ENCODE data around the gene FSCN2. TPM values are rescaled to one million over a fixed set of nuclear protein-coding genes. Genes with fewer than 3 reads are reported as not detected.
A peak's percentile ranks its signal among the peaks of the same experiment; 100 is the strongest.

Gene FSCN2
- total RNA-seq, 3 donors from 2014 or later (not counting 1 experiment from before 2014, with no cell fraction given), result 0.26 to 2.6 (median 1.0) TPM

GRCh38 chr17:81508639-81509206 lies 19.5 kb upstream of the FSCN2 start:
- TF ChIP-seq CTCF (IDR thresholded peaks at IDR 0.05), result no peak
- peak overlapping the region; percentile 45 for H3K27ac ChIP-seq (ENCODE audit: low read length)
- Mint-ChIP-seq H3K27me3 (ENCODE audit: low read depth in 2 of 2) (no peaks in the 10 kb centered on the region), H3K27ac (peak overlapping the region; percentile 95 to 98), H3K4me3 (peak overlapping the region; percentile 100), H3K36me3 (peaks cover 28% of the 10 kb centered on the region), H3K4me1 (peaks cover 41 to 52% of the 10 kb centered on the region in 2 donors), H3K9me3 (no peaks in the 10 kb centered on the region)
- WGBS (ENCODE audit: insufficient coverage), result 79% methylated on average over 9 of the region's 10 CpGs
- no peak overlapping the region for H3K4me3 ChIP-seq (ENCODE audit: low read length)
- peaks cover 38% of the 10 kb centered on the region for H3K36me3 ChIP-seq (ENCODE audit: control insufficient read depth, insufficient read depth, low read length)
- H3K27me3 ChIP-seq (ENCODE audit: control insufficient read depth, insufficient read depth, low read length), result no peaks in the 10 kb centered on the region
- DNase-seq, result peak in 1 of 2 donors; percentile 22
- intact Hi-C loops (cut with micrococcal nuclease), result no loop called here
- ATAC-seq, result no peak
- no peaks in the 10 kb centered on the region for H3K9me3 ChIP-seq (ENCODE audit: control insufficient read depth, insufficient read depth, low read length)
- peaks cover 42% of the 10 kb centered on the region for H3K4me1 ChIP-seq (ENCODE audit: control insufficient read depth, insufficient read depth, low read length)

DNA sequence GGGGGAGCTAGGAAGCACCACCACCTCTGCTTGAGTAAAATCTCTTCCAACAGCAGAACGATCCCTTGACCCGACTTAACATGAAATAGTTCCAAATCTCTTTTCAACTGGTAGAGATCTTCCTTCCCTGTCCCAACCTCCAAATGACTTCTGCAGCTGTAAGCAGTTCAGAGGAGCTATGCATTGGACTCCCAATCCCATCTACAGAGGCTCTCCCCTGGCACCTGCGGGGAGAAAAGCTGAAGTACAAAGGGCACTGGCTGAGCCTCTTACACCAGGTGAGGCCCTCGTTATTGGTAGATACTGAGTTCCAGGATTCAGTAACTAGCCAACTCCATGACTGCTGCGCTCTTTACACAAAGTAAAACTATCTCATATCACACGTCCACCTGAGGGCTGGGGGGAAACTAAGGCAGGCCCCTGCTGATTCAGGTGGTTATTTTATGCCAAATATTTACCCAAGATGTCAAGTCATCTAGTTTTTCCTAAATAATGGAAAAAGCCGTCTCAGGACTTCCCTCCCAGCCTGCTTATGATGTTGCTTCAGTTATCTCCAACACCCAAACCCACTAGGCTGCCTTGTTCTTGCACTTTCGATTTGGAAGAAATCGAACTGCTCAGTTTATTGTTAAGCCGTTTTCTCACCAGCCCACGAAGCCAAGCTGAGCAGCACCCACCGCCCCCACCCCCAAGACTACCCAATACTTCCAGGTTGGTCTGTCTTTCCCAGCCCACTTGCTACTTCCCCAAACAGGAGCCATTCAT lies 18.8 kb upstream of the FSCN2 start:
- Histone ChIP-seq H3K4me1 (ENCODE audit: control insufficient read depth, insufficient read depth, low read length) (peaks cover 48% of the 10 kb centered on the region), H3K36me3 (ENCODE audit: control insufficient read depth, insufficient read depth, low read length) (peaks cover 38% of the 10 kb centered on the region), H3K27me3 (ENCODE audit: control insufficient read depth, insufficient read depth, low read length) (no peaks in the 10 kb centered on the region), H3K27ac (ENCODE audit: low read length) (peak overlapping the region; percentile 45), H3K9me3 (ENCODE audit: control insufficient read depth, insufficient read depth, low read length) (no peaks in the 10 kb centered on the region), H3K4me3 (ENCODE audit: low read length) (peak overlapping the region; percentile 74)
- peak overlapping the region; percentile 100 for H3K4me3 Mint-ChIP-seq
- peaks cover 28% of the 10 kb centered on the region for H3K36me3 Mint-ChIP-seq
- no peaks in the 10 kb centered on the region for H3K27me3 Mint-ChIP-seq (ENCODE audit: low read depth in 2 of 2)
- ATAC-seq, result no peak
- intact Hi-C loops (cut with micrococcal nuclease), result no loop called here
- 18% methylated on average over 12 of the region's 12 CpGs for WGBS (ENCODE audit: insufficient coverage)
- peak in 1 of 2 donors; percentile 71 for DNase-seq
- no peak for TF ChIP-seq CTCF (IDR thresholded peaks at IDR 0.05)
- H3K27ac Mint-ChIP-seq, result peak overlapping the region; percentile 95 to 98
- H3K9me3 Mint-ChIP-seq, result no peaks in the 10 kb centered on the region
- peaks cover 42 to 52% of the 10 kb centered on the region in 2 donors for H3K4me1 Mint-ChIP-seq

DNA sequence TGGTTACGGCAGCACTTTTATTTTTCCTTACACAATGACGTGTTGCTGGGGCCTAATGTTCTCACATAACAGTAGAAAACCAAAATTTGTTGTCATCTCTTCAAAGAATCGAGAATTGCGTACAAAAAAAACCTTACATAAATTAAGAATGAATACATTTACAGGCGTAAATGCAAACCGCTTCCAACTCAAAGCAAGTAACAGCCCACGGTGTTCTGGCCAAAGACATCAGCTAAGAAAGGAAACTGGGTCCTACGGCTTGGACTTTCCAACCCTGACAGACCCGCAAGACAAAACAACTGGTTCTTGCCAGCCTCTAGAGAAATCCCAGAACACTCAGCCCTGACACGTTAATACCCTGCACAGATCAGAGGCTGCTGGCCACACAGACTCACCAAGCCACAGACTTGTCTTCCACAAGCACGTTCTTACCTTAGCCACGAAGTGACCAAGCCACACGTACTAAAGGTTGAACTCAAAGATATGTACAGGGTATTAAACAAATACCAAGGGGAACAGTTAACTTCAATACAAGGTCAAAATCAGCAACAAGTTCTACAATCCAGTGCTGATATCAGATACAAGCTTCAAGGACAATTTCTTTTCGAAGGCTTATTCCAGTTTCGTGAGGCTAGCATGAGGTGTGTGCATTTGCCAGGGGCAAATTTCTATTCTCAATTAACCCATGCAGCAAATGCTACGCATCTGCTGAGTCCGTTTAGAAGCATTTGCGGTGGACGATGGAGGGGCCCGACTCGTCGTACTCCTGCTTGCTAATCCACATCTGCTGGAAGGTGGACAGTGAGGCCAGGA lies 18.0 kb upstream of the FSCN2 start:
- no peaks in the 10 kb centered on the region for H3K9me3 ChIP-seq (ENCODE audit: control insufficient read depth, insufficient read depth, low read length)
- peak in 2 of 3 donors; percentile 3 to 23 for ATAC-seq
- H3K36me3 ChIP-seq (ENCODE audit: control insufficient read depth, insufficient read depth, low read length), result peaks cover 38% of the 10 kb centered on the region
- no peaks in the 10 kb centered on the region for H3K27me3 ChIP-seq (ENCODE audit: control insufficient read depth, insufficient read depth, low read length)
- Mint-ChIP-seq H3K27me3 (ENCODE audit: low read depth in 2 of 2) (no peaks in the 10 kb centered on the region), H3K4me1 (peaks cover 44 to 54% of the 10 kb centered on the region in 2 donors), H3K27ac (peak overlapping the region; percentile 95 to 98), H3K4me3 (peak overlapping the region; percentile 100), H3K36me3 (peaks cover 28% of the 10 kb centered on the region), H3K9me3 (no peaks in the 10 kb centered on the region)
- intact Hi-C loops (cut with micrococcal nuclease), result loop anchor here (5.0 to 10.0 kb wide), 2 partner anchors 95 to 1703 kb away; no protein-coding TSS in a partner anchor
- WGBS (ENCODE audit: insufficient coverage), result 3% methylated on average over 22 of the region's 22 CpGs
- peak; percentile 38 to 62 for DNase-seq
- H3K27ac ChIP-seq (ENCODE audit: low read length), result peak overlapping the region; percentile 45
- TF ChIP-seq CTCF (IDR thresholded peaks at IDR 0.05), result no peak
- peaks cover 50% of the 10 kb centered on the region for H3K4me1 ChIP-seq (ENCODE audit: control insufficient read depth, insufficient read depth, low read length)
- peak overlapping the region; percentile 74 for H3K4me3 ChIP-seq (ENCODE audit: low read length)

Data from natural killer cell (primary cell).